Immature natural killer cell (primary cell): Measurements from ENCODE around the gene RASA2. TPM values are rescaled to one million over a fixed set of nuclear protein-coding genes. Genes with fewer than 3 reads are reported as not detected.
A peak's percentile ranks its signal among the peaks of the same experiment; 100 is the strongest.
"Not testable (repeated sequence)": the region's sequence is repeated elsewhere in the genome, so short reads cannot be mapped to it uniquely, and the experiment has no call there.

Experiments
- DNase-seq, 3 donors: peaks; one replicate each; pipeline ENCODE4 v3.0.0; 2022; ENCODE audit warnings: mixed read lengths in 1 of 3
- H3K27ac Mint-ChIP-seq, 6 donors: one replicate each; pipeline ENCODE4 v1.8.0; 2020; ENCODE audit warnings: mixed read lengths in 6 of 6, mild to moderate bottlenecking in 5 of 6, inconsistent platforms in 4 of 6, moderate library complexity in 3 of 6
- H3K27me3 Mint-ChIP-seq, 3 donors: one replicate each; pipeline ENCODE4 v1.8.0; 2020 to 2021; ENCODE audit warnings: low read depth in 3 of 3, mild to moderate bottlenecking in 3 of 3, mixed read lengths in 3 of 3, moderate library complexity in 3 of 3, inconsistent platforms in 1 of 3
- H3K36me3 Mint-ChIP-seq, 3 donors: one replicate each; pipeline ENCODE4 v1.8.0; 2020; ENCODE audit warnings: mixed read lengths in 3 of 3, inconsistent platforms in 2 of 3, mild to moderate bottlenecking in 2 of 3
- H3K4me1 Mint-ChIP-seq, 2 donors: one replicate each; pipeline ENCODE4 v1.8.0; 2020; ENCODE audit warnings: inconsistent platforms in 2 of 2, mild to moderate bottlenecking in 2 of 2, mixed read lengths in 2 of 2, moderate library complexity in 1 of 2
- H3K4me3 Mint-ChIP-seq, 5 donors: one replicate each; pipeline ENCODE4 v1.8.0; 2020; ENCODE audit warnings: mild to moderate bottlenecking in 5 of 5, mixed read lengths in 5 of 5, inconsistent platforms in 3 of 5, moderate library complexity in 3 of 5
- H3K9me3 Mint-ChIP-seq, 6 donors: one replicate each; pipeline ENCODE4 v1.8.0; 2020; ENCODE audit warnings: mild to moderate bottlenecking in 6 of 6, mixed read lengths in 6 of 6, inconsistent platforms in 4 of 6, moderate library complexity in 3 of 6
- polyA plus RNA-seq, 3 donors: library from polyadenylated mRNA; unstranded; fragments of 300-500 nt; fragmentation: Illumina TruSeq; gene quantifications; one replicate each; pipeline ENCODE4 v1.2.3, GENCODE V29; 2021

Gene RASA2
- polyA plus RNA-seq, 3 donors from 2014 or later, result 32.6 to 48.7 (median 45.9) TPM

GRCh38 chr3:141466633-141467169, 20.1 kb upstream of the RASA2 start:
- H3K36me3 Mint-ChIP-seq, result peaks cover 0 to 4% (median 3%) of the 10 kb centered on the region in 3 donors
- DNase-seq, result no peak
- no peaks in the 10 kb centered on the region for H3K4me1 Mint-ChIP-seq
- peaks cover 0 to 4% (median 0%) of the 10 kb centered on the region in 6 donors for H3K9me3 Mint-ChIP-seq
- peaks cover 1 to 3% (median 2%) of the 10 kb centered on the region in 3 donors for H3K27me3 Mint-ChIP-seq
- no peak overlapping the region for H3K27ac Mint-ChIP-seq
- no peak overlapping the region for H3K4me3 Mint-ChIP-seq

GRCh38 chr3:141469720-141470119, 17.1 kb upstream of the RASA2 start:
- Mint-ChIP-seq H3K27ac (no peak overlapping the region), H3K9me3 (no peaks in the 10 kb centered on the region), H3K4me3 (no peak overlapping the region), H3K36me3 (no peaks in the 10 kb centered on the region), H3K4me1 (peaks cover 4 to 8% of the 10 kb centered on the region in 2 donors), H3K27me3 (peaks cover 0 to 2% (median 2%) of the 10 kb centered on the region in 3 donors)
- DNase-seq, result no peak

- Mint-ChIP-seq H3K27me3 (peaks cover 2% of the 10 kb centered on the region in 3 donors), H3K27ac (no peak overlapping the region), H3K36me3 (no peaks in the 10 kb centered on the region), H3K9me3 (no peaks in the 10 kb centered on the region), H3K4me3 (no peak overlapping the region), H3K4me1 (peaks cover 18 to 23% of the 10 kb centered on the region in 2 donors)
- no peak for DNase-seq
These were observed 15.7 kb upstream of the RASA2 start for GRCh38 chr3:141471160-141471559.

- peak overlapping the region in 5 of 6 donors; percentile 61 to 86 (median 67) for H3K27ac Mint-ChIP-seq
- no peaks in the 10 kb centered on the region for H3K9me3 Mint-ChIP-seq
- peak; percentile 69 to 78 (median 75) for DNase-seq
- peaks cover 0 to 5% (median 3%) of the 10 kb centered on the region in 3 donors for H3K27me3 Mint-ChIP-seq
- H3K36me3 Mint-ChIP-seq, result no peaks in the 10 kb centered on the region
- peak overlapping the region; percentile 66 to 85 (median 71) for H3K4me3 Mint-ChIP-seq
- peaks cover 48 to 54% of the 10 kb centered on the region in 2 donors for H3K4me1 Mint-ChIP-seq
These were observed 10.8 kb upstream of the RASA2 start for GRCh38 chr3:141476033-141476432.

- H3K4me1 Mint-ChIP-seq, result peaks cover 48 to 54% of the 10 kb centered on the region in 2 donors
- peaks cover 0 to 3% (median 3%) of the 10 kb centered on the region in 3 donors for H3K27me3 Mint-ChIP-seq
- H3K36me3 Mint-ChIP-seq, result no peaks in the 10 kb centered on the region
- no peaks in the 10 kb centered on the region for H3K9me3 Mint-ChIP-seq
- peak overlapping the region in 2 of 6 donors; percentile 61 to 62 for H3K27ac Mint-ChIP-seq
- no peak for DNase-seq
- peak overlapping the region; percentile 26 to 68 (median 40) for H3K4me3 Mint-ChIP-seq
These were observed 9.6 kb upstream of the RASA2 start for GRCh38 chr3:141477224-141477623.

- DNase-seq, result peak in 1 of 3 donors; percentile 37
- Mint-ChIP-seq H3K36me3 (no peaks in the 10 kb centered on the region), H3K9me3 (no peaks in the 10 kb centered on the region), H3K27ac (peak overlapping the region in 4 of 6 donors; percentile 15 to 54 (median 32)), H3K4me3 (peak overlapping the region; percentile 26 to 74 (median 62)), H3K27me3 (peaks cover 0 to 3% (median 3%) of the 10 kb centered on the region in 3 donors), H3K4me1 (peaks cover 48 to 54% of the 10 kb centered on the region in 2 donors)
These were observed 8.7 kb upstream of the RASA2 start for GRCh38 chr3:141478139-141478538.

GRCh38 chr3:141478840-141479239, 8.0 kb upstream of the RASA2 start:
- H3K27me3 Mint-ChIP-seq, H3K36me3 Mint-ChIP-seq, H3K9me3 Mint-ChIP-seq, DNase-seq, H3K27ac Mint-ChIP-seq: not testable (repeated sequence)
- Mint-ChIP-seq H3K4me3 (peak overlapping the region in 1 of 5 donors; percentile 74), H3K4me1 (peaks cover 51 to 54% of the 10 kb centered on the region in 2 donors)

GRCh38 chr3:141482245-141482922, 4.4 kb upstream of the RASA2 start:
- Mint-ChIP-seq H3K9me3 (no peaks in the 10 kb centered on the region), H3K4me3 (no peak overlapping the region), H3K27ac (no peak overlapping the region), H3K27me3 (peaks cover 0 to 18% (median 3%) of the 10 kb centered on the region in 3 donors), H3K4me1 (peaks cover 42 to 43% of the 10 kb centered on the region in 2 donors), H3K36me3 (peaks cover 0 to 4% (median 0%) of the 10 kb centered on the region in 3 donors)
- no peak for DNase-seq

- Mint-ChIP-seq H3K27ac (peak overlapping the region in 4 of 6 donors; percentile 75 to 92 (median 89)), H3K36me3 (peaks cover 0 to 4% (median 0%) of the 10 kb centered on the region in 3 donors), H3K27me3 (peaks cover 1 to 23% (median 10%) of the 10 kb centered on the region in 3 donors), H3K4me1 (peaks cover 24 to 45% of the 10 kb centered on the region in 2 donors), H3K9me3 (no peaks in the 10 kb centered on the region), H3K4me3 (peak overlapping the region in 2 of 5 donors; percentile 49 to 89)
- no peak for DNase-seq
These were observed 2.0 kb upstream of the RASA2 start for GRCh38 chr3:141484701-141485287.

GRCh38 chr3:141485641-141486495, 959 bp upstream of the RASA2 start:
- Mint-ChIP-seq H3K4me1 (peaks cover 24 to 56% of the 10 kb centered on the region in 2 donors), H3K27me3 (peaks cover 1 to 23% (median 10%) of the 10 kb centered on the region in 3 donors), H3K27ac (peak overlapping the region; percentile 75 to 96 (median 91)), H3K4me3 (peak overlapping the region; percentile 87 to 93 (median 88)), H3K36me3 (peaks cover 0 to 7% (median 5%) of the 10 kb centered on the region in 3 donors), H3K9me3 (no peaks in the 10 kb centered on the region)
- no peak for DNase-seq

GRCh38 chr3:141486496-141486745, 406 bp upstream of the RASA2 start:
- Mint-ChIP-seq H3K27ac (peak overlapping the region; percentile 75 to 96 (median 91)), H3K4me1 (peaks cover 24 to 60% of the 10 kb centered on the region in 2 donors), H3K4me3 (peak overlapping the region; percentile 87 to 93 (median 88))

GRCh38 chr3:141487521-141488252, 860 bp downstream of the RASA2 start:
- H3K27me3 Mint-ChIP-seq, result peaks cover 1 to 23% (median 10%) of the 10 kb centered on the region in 3 donors
- H3K4me1 Mint-ChIP-seq, result peaks cover 24 to 70% of the 10 kb centered on the region in 2 donors
- H3K27ac Mint-ChIP-seq, result peak overlapping the region; percentile 93 to 99 (median 96)
- no peaks in the 10 kb centered on the region for H3K9me3 Mint-ChIP-seq
- H3K4me3 Mint-ChIP-seq, result peak overlapping the region; percentile 89 to 97 (median 94)
- peak; percentile 91 to 92 (median 92) for DNase-seq
- H3K36me3 Mint-ChIP-seq, result peaks cover 0 to 7% (median 5%) of the 10 kb centered on the region in 3 donors

More at GRCh38 chr3:141486496-141486745, 406 bp upstream of the RASA2 start:
- Mint-ChIP-seq H3K9me3 (no peaks in the 10 kb centered on the region), H3K27me3 (peaks cover 1 to 23% (median 10%) of the 10 kb centered on the region in 3 donors), H3K36me3 (peaks cover 0 to 7% (median 5%) of the 10 kb centered on the region in 3 donors)
- no peak for DNase-seq

GRCh38 chr3:141489203-141489602, 2.4 kb downstream of the RASA2 start:
- peak overlapping the region; percentile 89 to 99 (median 96) for H3K27ac Mint-ChIP-seq
- no peaks in the 10 kb centered on the region for H3K9me3 Mint-ChIP-seq
- peaks cover 1 to 21% (median 10%) of the 10 kb centered on the region in 3 donors for H3K27me3 Mint-ChIP-seq
- peak overlapping the region; percentile 71 to 94 (median 81) for H3K4me3 Mint-ChIP-seq
- H3K36me3 Mint-ChIP-seq, result peaks cover 0 to 5% (median 3%) of the 10 kb centered on the region in 3 donors
- H3K4me1 Mint-ChIP-seq, result peaks cover 23 to 80% of the 10 kb centered on the region in 2 donors
- DNase-seq, result peak; percentile 67 to 76 (median 75)
